Activated naive CD8-positive, alpha-beta T cell treated with anti-CD3 and anti-CD28 coated beads, Interleukin-2, amount 10 ng/mL, durations not matched to agents 7 days and 5 days (primary cell): ENCODE data around the gene HYLS1. TPM values are rescaled to one million over a fixed set of nuclear protein-coding genes. Genes with fewer than 3 reads are reported as not detected.

ENCODE experiments used
- ATAC-seq: fragments of 150-1000 bp; cut with Tn5 transposase; one replicate; pipeline ENCODE4 v1.10.0; 2021; ENCODE audit warnings: low read depth, moderate library complexity
- POLR2A ChIA-PET: fragments of 350-600 bp; sonication (Branson Sonifier 250); formaldehyde crosslinking; loops from one replicate; lab custom pipeline; 2021; ENCODE audit warnings: antibody characterized with exemption; lab: Charles Lee
- DNase-seq: peaks from one replicate; pipeline ENCODE4 v3.0.0; 2021
- H3K27ac Mint-ChIP-seq: one replicate; pipeline ENCODE4 v1.8.0; 2022; ENCODE audit warnings: mild to moderate bottlenecking, mixed read lengths
- H3K27me3 Mint-ChIP-seq: one replicate; pipeline ENCODE4 v1.8.0; 2022; ENCODE audit warnings: mild to moderate bottlenecking, moderate library complexity, mixed read lengths
- H3K36me3 Mint-ChIP-seq: one replicate; pipeline ENCODE4 v1.8.0; 2021; ENCODE audit warnings: mild to moderate bottlenecking, mixed read lengths
- H3K4me1 Mint-ChIP-seq: one replicate; pipeline ENCODE4 v1.8.0; 2021; ENCODE audit warnings: mixed read lengths
- H3K4me3 Mint-ChIP-seq: one replicate; pipeline ENCODE4 v1.8.0; 2022; ENCODE audit warnings: mild to moderate bottlenecking, moderate library complexity, mixed read lengths
- H3K9me3 Mint-ChIP-seq: one replicate; pipeline ENCODE4 v1.8.0; 2021; ENCODE audit warnings: mixed read lengths
- total RNA-seq, 2 experiments: library from RNA; stranded (reverse); gene quantifications; one replicate each; pipeline ENCODE4 v1.2.3, GENCODE V29; 2021

The HYLS1 gene
- total RNA-seq, 2 experiments from 2014 or later: 9.6 to 10.4 TPM

DNA sequence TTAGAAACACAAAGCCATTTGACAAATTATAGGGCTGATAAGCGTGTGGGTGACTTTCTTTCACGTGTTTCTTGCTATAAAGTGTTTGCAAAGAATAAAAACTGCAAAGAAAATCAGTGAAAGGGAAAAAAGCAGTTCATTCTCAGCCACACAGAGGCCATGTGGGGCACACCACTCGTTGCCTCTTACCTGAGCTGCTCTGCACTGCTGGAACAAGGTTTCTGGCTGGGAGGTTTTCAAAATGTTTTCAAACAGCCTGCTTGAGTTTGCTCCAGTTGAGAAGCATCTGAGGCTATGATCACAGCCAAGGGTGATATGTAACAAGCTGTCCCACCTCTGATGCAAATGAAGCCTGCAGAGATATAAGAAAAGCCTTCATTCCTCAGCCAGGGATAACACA is 43.6 kb downstream of the HYLS1 start:
- Mint-ChIP-seq H3K9me3 (no peaks in the 10 kb centered on the region), H3K4me1 (peaks cover 11% of the 10 kb centered on the region), H3K36me3 (no peaks in the 10 kb centered on the region), H3K27ac (no peak overlapping the region), H3K27me3 (peaks cover 36% of the 10 kb centered on the region), H3K4me3 (no peak overlapping the region)
- POLR2A ChIA-PET: no interaction called here
- ATAC-seq: no peak
- no peak for DNase-seq

DNA sequence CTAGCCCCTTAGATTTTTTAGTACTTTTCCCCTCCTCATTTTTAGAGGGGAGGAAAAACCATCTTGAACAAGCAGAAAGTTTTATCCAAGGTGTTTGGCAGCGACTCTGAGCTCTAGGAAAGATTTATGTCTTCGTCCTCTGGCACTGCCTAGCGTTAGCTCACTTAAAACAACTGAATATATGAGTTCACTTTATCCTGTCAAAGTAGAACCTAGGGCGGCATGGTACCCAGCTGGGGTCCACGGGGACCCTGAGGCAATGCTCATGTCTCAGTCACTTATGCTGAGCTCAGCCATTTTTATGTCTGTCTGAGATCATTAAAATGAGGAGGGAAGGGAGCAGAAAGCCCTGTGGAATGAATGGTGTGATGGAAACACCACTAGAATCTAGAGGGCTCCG is 44.2 kb downstream of the HYLS1 start:
- Mint-ChIP-seq H3K4me1 (peaks cover 11% of the 10 kb centered on the region), H3K9me3 (no peaks in the 10 kb centered on the region), H3K27me3 (peaks cover 36% of the 10 kb centered on the region), H3K27ac (no peak overlapping the region), H3K4me3 (no peak overlapping the region), H3K36me3 (no peaks in the 10 kb centered on the region)
- ATAC-seq (no peak), DNase-seq (no peak)
- POLR2A ChIA-PET: no interaction called here

DNA sequence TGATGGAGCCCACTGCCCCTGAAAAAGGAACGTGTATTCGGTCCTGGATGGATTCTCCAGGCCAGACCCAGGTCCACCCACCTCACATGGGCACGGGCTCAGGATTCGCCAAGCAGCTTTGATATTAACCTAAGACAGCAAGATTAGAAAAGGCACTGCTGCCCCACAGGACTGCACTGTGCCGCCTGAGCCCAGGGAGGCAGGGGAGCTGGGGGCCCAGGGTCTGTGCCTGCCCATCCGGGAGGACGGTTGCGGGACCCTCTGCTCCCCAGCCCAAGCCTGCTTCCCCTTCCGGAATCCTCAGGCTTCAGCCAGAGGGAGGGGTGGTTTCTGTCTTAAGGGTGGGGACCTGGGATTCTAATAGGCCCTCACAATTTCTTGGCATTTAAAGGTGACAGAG is 44.8 kb downstream of the HYLS1 start:
- POLR2A ChIA-PET: no interaction called here
- Mint-ChIP-seq H3K4me1 (peaks cover 11% of the 10 kb centered on the region), H3K27me3 (peaks cover 34% of the 10 kb centered on the region)

DNA sequence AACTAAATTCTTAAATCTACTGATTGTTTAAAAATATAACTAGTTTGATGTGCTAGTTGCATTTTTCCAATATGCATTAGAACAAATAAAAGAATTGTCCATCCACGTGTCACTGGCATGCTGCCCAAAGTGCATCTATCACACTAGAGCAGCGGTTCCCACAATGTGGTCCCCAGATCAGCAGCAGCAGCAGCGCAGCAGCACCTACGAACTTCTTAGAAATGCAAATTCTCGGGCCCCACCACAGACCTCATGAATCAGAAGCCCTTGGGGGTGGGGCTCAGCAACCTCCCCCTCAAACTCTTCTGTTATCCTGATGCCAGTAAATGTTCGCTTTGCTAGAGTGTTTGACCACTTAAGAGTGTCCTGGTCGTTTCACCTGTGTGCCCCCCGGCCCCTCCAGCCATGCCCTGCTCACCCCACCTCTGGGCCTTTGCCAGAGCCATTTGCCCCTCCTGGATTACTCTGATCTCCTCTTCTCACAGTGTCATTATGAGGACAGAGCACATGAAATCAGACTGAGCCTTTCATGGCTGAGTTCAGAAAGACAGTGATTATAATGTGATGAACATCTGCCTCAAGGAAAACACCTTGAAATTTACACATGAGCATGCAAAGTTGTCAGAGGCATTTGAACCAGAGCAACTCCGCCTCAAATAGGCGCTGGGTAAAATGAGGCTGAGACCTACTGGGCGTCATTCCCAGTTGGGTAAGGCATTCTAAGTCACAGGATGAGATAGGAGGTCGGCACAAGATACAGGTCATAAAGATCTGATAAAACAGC is 45.8 kb downstream of the HYLS1 start:
- Mint-ChIP-seq H3K4me3 (peak overlapping the region; percentile 57), H3K36me3 (no peaks in the 10 kb centered on the region), H3K27me3 (peaks cover 30% of the 10 kb centered on the region), H3K4me1 (peaks cover 14% of the 10 kb centered on the region), H3K9me3 (no peaks in the 10 kb centered on the region), H3K27ac (no peak overlapping the region)
- POLR2A ChIA-PET: no interaction called here
- ATAC-seq (peak; percentile 87), DNase-seq (peak; percentile 42)

More for the DNA sequence above, 44.8 kb downstream of the HYLS1 start:
- ATAC-seq: no peak
- H3K27ac Mint-ChIP-seq: no peak overlapping the region
- H3K4me3 Mint-ChIP-seq: no peak overlapping the region
- DNase-seq: no peak
- no peaks in the 10 kb centered on the region for H3K9me3 Mint-ChIP-seq
- H3K36me3 Mint-ChIP-seq: no peaks in the 10 kb centered on the region

DNA sequence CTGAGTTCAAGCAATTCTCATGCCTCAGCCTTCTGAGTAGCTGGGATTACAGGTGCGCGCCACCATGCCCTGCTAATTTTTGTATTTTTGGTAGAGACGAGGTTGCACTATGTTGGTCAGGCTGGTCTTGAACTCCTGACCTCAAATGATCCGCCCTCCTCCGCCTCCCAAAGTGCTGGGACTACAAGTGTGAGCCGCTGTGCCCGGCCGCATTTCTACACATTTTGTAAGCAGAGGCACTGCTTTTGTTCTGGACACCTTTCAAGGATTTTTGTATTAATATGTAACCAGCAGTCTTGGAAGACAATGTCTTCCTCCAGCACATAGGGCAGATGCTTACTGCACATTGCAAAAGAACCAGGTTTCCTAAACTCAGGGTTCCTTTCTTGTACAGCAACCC is 47.0 kb downstream of the HYLS1 start:
- POLR2A ChIA-PET: no interaction called here

DNA sequence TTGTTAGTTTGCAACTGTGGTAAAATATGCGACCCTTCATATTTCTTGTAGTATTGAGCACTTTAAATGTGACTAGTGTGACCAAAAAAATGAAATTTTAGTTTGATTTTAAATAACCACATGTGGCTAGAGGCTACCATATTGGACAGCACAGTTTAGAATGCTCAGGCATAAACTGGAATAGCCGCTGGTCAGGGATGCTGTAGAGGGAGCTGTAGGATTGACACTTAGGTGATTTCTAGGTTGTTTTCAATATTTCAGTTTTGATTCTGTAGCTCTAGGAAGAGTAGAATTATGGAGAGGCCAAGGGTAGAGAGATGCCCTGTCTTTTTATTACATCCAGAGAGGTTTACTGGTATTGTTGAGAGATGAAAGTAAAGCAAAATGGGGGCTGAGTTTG is 47.6 kb downstream of the HYLS1 start:
- Mint-ChIP-seq H3K27me3 (peaks cover 22% of the 10 kb centered on the region), H3K36me3 (no peaks in the 10 kb centered on the region), H3K4me1 (peaks cover 20% of the 10 kb centered on the region), H3K9me3 (no peaks in the 10 kb centered on the region), H3K27ac (no peak overlapping the region), H3K4me3 (no peak overlapping the region)
- ATAC-seq (no peak), DNase-seq (no peak)
- POLR2A ChIA-PET: no interaction called here

More for the DNA sequence above, 47.0 kb downstream of the HYLS1 start:
- ATAC-seq (no peak), DNase-seq (no peak)
- H3K9me3 Mint-ChIP-seq: no peaks in the 10 kb centered on the region
- no peak overlapping the region for H3K27ac Mint-ChIP-seq
- H3K27me3 Mint-ChIP-seq: peaks cover 26% of the 10 kb centered on the region
- no peaks in the 10 kb centered on the region for H3K36me3 Mint-ChIP-seq
- no peak overlapping the region for H3K4me3 Mint-ChIP-seq
- H3K4me1 Mint-ChIP-seq: peaks cover 20% of the 10 kb centered on the region

DNA sequence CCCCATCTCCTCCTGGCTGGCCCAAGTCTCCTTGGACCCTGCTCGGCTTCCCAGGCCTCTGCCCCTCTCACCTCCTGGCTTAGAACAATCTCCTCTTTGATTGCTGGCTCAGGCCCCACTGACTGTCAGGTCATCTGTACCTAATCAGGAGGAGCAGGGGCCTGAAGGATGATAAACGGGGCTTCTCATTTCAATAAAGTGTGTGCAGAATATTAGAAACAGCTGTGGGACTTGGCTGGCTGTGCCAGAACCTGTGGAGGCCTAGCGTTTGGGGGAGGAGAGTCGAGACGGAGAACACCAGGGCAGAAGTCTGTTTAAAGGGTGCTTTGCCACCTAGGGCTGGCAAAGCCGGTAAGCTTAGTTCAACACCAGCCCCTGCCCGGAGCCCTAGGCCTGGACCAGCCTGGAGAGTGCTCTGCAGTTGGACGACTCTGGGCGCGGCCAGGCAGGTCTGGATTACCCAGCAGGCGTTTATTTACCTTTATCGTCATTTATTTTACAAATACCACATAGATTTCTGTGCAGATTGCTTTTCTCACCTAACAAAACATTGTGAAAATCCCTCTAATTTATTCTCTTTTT is 48.2 kb downstream of the HYLS1 start:
- no peak for DNase-seq

DNA sequence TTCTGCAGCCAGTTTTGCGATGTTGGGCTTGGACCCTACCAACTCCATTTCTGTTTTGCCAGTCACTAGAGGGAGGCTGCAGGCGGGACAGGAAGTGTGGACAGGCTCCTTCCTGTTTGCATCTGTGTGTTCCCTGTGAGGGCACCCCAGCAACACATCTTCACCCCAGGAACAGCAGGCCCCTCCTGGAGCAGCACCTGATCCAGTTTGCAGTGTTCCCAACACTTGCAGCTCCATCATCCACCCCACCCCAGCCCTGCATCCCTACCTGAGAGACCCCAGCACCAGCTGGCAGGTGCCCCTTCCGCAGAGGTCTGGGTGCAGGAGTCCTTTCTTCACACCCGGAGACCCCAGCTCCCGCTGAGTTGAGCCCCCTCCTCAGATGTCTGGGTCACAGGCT is 51.0 kb downstream of the HYLS1 start:
- Mint-ChIP-seq H3K36me3 (no peaks in the 10 kb centered on the region), H3K27ac (no peak overlapping the region), H3K4me1 (peaks cover 15% of the 10 kb centered on the region), H3K4me3 (no peak overlapping the region), H3K9me3 (no peaks in the 10 kb centered on the region), H3K27me3 (peaks cover 2% of the 10 kb centered on the region)
- POLR2A ChIA-PET: interaction anchor here (0.6 kb wide), 1 partner anchor 38 kb away, joined by 3 read pairs; no protein-coding TSS in a partner anchor
- DNase-seq: no peak
- ATAC-seq: peak; percentile 50

More for the DNA sequence above, 48.2 kb downstream of the HYLS1 start:
- Mint-ChIP-seq H3K4me3 (no peak overlapping the region), H3K36me3 (no peaks in the 10 kb centered on the region), H3K27me3 (peaks cover 21% of the 10 kb centered on the region), H3K27ac (no peak overlapping the region), H3K9me3 (no peaks in the 10 kb centered on the region), H3K4me1 (peaks cover 20% of the 10 kb centered on the region)
- ATAC-seq: no peak
- POLR2A ChIA-PET: no interaction called here

DNA sequence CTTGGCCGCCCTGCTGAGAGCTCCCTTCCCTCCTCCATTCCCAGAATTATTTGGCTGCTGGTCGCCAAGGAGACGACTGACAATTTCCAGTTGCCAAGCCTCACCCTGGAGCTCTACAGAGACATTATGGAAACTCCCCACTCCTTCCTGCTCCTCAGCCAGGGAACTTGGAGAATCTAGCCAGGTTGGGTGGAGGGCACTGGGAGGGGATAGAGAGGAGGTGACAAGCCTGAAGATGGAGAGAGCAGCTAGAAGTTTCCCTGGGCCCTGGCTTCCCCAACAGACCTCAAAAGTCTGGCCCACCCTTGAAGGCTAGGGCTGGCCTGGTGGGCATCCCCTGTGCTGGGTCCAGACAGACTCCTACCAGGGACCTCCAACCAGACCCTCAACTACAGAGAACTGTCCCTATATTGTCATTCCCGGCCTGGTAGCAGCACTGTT is 51.6 kb downstream of the HYLS1 start:
- Mint-ChIP-seq H3K27ac (peak overlapping the region; percentile 66), H3K9me3 (no peaks in the 10 kb centered on the region), H3K4me3 (no peak overlapping the region), H3K4me1 (peaks cover 13% of the 10 kb centered on the region), H3K27me3 (peaks cover 4% of the 10 kb centered on the region), H3K36me3 (no peaks in the 10 kb centered on the region)
- DNase-seq (no peak), ATAC-seq (no peak)
- POLR2A ChIA-PET: interaction anchor here (0.6 kb wide), 1 partner anchor 39 kb away, joined by 3 read pairs; no protein-coding TSS in a partner anchor

DNA sequence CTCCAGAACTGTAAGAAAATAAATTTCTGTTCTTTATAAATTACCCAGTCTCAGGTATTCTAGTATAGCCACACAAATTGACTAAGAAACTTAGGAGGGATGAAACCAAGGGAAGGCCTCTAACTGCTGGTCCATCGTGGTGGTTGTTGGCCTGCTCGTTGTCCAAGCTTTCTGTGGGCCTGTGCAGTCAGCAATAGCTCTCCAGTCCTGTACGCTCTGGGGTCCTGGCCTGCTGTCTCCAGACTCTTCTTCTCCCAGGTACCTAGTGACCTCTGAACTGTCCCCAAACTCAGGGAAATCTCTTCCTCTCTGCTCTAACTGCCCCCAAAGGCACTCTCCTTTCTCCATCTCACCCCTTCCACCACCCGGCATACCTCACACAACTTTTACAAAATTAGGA is 52.7 kb downstream of the HYLS1 start:
- POLR2A ChIA-PET: interaction anchor here (1.0 kb wide), 1 partner anchor 271 kb away, joined by 4 read pairs; no protein-coding TSS in a partner anchor
- Mint-ChIP-seq H3K9me3 (no peaks in the 10 kb centered on the region), H3K4me3 (no peak overlapping the region)

DNA sequence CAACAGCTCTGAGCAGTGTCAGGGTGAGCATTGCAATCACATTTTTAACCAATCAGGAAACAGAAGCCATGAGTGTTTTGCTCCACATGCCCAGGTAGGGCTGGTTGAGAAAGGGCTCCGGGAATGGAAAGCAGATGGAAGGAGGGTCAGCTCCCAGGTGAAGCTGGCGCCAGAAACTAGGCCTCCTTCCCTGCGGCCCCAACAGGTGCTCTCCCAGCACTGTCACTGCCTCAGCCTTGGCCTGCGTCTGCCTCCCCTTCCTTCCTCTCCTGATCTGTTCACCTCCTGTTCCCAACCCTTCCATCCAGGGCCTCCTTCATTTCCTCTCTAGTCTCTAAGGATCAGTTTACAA is 53.8 kb downstream of the HYLS1 start:
- no peak for DNase-seq
- POLR2A ChIA-PET: no interaction called here
- Mint-ChIP-seq H3K9me3 (no peaks in the 10 kb centered on the region), H3K36me3 (no peaks in the 10 kb centered on the region), H3K4me1 (peaks cover 13% of the 10 kb centered on the region), H3K27me3 (peaks cover 2% of the 10 kb centered on the region), H3K4me3 (no peak overlapping the region), H3K27ac (no peak overlapping the region)
- no peak for ATAC-seq

More for the DNA sequence above, 52.7 kb downstream of the HYLS1 start:
- peaks cover 4% of the 10 kb centered on the region for H3K27me3 Mint-ChIP-seq
- DNase-seq (no peak), ATAC-seq (no peak)
- H3K36me3 Mint-ChIP-seq: no peaks in the 10 kb centered on the region
- peak overlapping the region; percentile 1 for H3K27ac Mint-ChIP-seq
- H3K4me1 Mint-ChIP-seq: peaks cover 13% of the 10 kb centered on the region

DNA sequence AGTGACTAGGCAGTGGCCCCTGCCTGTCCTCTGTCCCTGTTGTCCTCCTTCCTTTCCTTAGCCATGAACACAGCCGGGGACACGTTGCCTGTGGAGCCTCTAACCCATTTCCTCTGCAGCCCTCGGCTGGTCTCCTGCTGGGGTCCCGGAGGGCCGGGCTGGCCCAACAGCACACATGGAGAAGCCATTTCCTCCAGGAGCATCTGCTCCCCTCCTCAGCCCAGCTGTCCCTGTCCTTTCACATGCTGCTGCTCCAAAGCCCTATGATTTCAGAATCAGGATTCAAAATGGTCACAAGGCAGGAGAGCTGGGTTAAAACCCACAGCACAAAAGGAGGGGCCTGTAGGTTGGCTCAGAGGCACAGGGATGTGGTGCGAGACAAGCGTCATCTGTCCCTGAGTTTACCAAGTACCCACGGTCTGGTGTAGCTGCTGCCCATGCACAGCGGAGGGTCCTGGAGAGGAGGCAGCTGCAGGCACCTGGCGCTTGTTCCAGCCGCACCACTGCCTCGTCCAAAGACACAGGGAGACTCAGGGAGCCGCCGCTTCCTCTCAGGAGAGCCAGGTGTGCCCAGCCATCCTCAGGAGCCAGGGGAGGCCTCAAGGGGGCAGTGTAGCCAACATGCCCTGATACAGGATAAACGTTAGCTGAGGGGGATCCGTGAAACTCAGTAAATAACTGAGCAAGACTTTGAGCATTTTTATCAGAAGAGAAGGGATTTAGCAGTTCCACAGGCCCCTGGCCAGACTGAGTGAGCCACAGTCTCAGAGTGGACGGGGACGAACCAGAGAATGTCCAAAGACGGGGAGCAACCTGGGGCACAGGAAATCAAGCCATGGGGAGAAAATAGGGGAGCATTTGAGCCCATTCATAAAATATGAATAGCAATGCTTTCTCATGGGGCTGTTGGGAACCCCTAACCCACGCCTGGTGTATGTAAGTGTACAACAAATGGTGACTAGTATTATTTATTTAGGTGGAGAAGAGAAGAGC is 54.4 kb downstream of the HYLS1 start:
- ATAC-seq (peak; percentile 68), DNase-seq (peak; percentile 60)
- Mint-ChIP-seq H3K27me3 (peaks cover 1% of the 10 kb centered on the region), H3K4me1 (peaks cover 13% of the 10 kb centered on the region), H3K36me3 (no peaks in the 10 kb centered on the region), H3K27ac (peak overlapping the region; percentile 10), H3K9me3 (no peaks in the 10 kb centered on the region), H3K4me3 (no peak overlapping the region)
- POLR2A ChIA-PET: no interaction called here

DNA sequence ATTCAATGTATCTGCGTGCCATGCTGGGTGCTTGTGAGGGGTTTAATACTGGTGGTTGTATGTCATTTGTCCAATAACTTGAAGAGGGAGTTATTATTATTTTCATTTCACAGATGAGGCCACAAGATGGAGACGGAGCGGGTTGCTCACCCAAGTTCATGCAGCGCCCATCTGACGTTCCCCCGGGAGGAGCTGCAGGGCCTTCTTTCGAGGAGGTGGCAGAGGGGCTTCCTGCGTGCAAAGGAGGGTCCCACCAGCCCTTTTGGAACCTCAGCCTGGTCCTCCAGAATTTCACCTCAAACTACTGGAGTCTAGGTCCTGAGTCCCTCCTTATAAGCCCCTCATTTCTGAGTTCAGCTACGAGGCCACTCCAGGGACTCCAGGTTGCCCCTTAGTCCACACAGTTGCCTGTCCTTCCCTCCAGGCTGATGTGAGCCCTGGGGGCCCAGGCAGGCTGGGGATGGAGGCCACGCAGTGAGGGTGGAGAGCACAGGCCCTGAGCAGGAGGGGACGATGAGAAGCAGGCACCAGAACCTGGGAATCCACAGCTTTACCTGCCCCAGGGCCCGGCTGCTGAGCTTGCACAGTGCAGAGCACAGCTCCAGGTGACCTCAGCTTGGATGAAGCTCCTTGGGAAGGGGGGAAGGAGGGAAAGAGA is 55.4 kb downstream of the HYLS1 start:
- peaks cover 13% of the 10 kb centered on the region for H3K4me1 Mint-ChIP-seq
- no peaks in the 10 kb centered on the region for H3K9me3 Mint-ChIP-seq
- H3K4me3 Mint-ChIP-seq: no peak overlapping the region
- no peak for ATAC-seq
- H3K36me3 Mint-ChIP-seq: no peaks in the 10 kb centered on the region
- DNase-seq: no peak
- peaks cover 1% of the 10 kb centered on the region for H3K27me3 Mint-ChIP-seq
- POLR2A ChIA-PET: no interaction called here
- H3K27ac Mint-ChIP-seq: peak overlapping the region; percentile 48
